Mesothelial cell of epicardium (in vitro differentiated cells): ENCODE data around the gene PISD. TPM values are rescaled to one million over a fixed set of nuclear protein-coding genes. Genes with fewer than 3 reads are reported as not detected.
A peak's percentile ranks its signal among the peaks of the same experiment; 100 is the strongest.
"Not testable (repeated sequence)": the region's sequence is repeated elsewhere in the genome, so short reads cannot be mapped to it uniquely, and the experiment has no call there.

Experiments used
- DNase-seq, 2 experiments: peaks; one replicate each; pipeline ENCODE4 v3.0.0; 2021; ENCODE audit warnings: low spot score in 2 of 2; ENCODE audit not compliant: unreplicated experiment in 2 of 2
- H3K27ac Mint-ChIP-seq: 2 replicates; pipeline ENCODE4 v1.8.0; 2021; ENCODE audit warnings: mixed read lengths
- H3K27me3 Mint-ChIP-seq: 2 replicates; pipeline ENCODE4 v1.8.0; 2021; ENCODE audit warnings: low read depth, mixed read lengths
- H3K36me3 Mint-ChIP-seq: 2 replicates; pipeline ENCODE4 v1.8.0; 2021; ENCODE audit warnings: mixed read lengths
- H3K4me1 Mint-ChIP-seq: 2 replicates; pipeline ENCODE4 v1.8.0; 2021; ENCODE audit warnings: mixed read lengths
- H3K4me3 Mint-ChIP-seq: 2 replicates; pipeline ENCODE4 v1.8.0; 2021; ENCODE audit warnings: mild to moderate bottlenecking, moderate library complexity, mixed read lengths
- H3K9me3 Mint-ChIP-seq: 2 replicates; pipeline ENCODE4 v1.8.0; 2021; ENCODE audit warnings: mixed read lengths
- CTCF ChIP-seq: fragments of 200-600 bp; sonication (generic); IDR thresholded peaks from one replicate; pipeline ENCODE4 v1.5.0; 2021; ENCODE audit warnings: antibody characterized with exemption; ENCODE audit not compliant: unreplicated experiment
- total RNA-seq: library from RNA; stranded (reverse); gene quantifications from 3 replicates; pipeline ENCODE4 v1.2.1, GENCODE V29; 2021

PISD gene
- total RNA-seq, 1 donor from 2014 or later = 40.4 TPM

- Mint-ChIP-seq H3K27ac (no peak overlapping the region), H3K4me1 (peaks cover 2% of the 10 kb centered on the region)
- DNase-seq = no peak
These were observed 16.7 kb upstream of the PISD start for GRCh38 chr22:31678748-31679147.

GRCh38 chr22:31676700-31677099 lies 14.7 kb upstream of the PISD start:
- H3K4me3 Mint-ChIP-seq = peak overlapping the region; percentile 69
- peak; percentile 63 to 82 for DNase-seq
- peak overlapping the region; percentile 82 for H3K27ac Mint-ChIP-seq
- H3K36me3 Mint-ChIP-seq = no peaks in the 10 kb centered on the region
- peaks cover 2% of the 10 kb centered on the region for H3K4me1 Mint-ChIP-seq
- TF ChIP-seq CTCF = no peak
- no peaks in the 10 kb centered on the region for H3K9me3 Mint-ChIP-seq
- H3K27me3 Mint-ChIP-seq = no peaks in the 10 kb centered on the region

More at GRCh38 chr22:31678748-31679147, 16.7 kb upstream of the PISD start:
- no peak for TF ChIP-seq CTCF
- Mint-ChIP-seq H3K4me3 (no peak overlapping the region), H3K36me3 (peaks cover 4% of the 10 kb centered on the region), H3K27me3 (no peaks in the 10 kb centered on the region), H3K9me3 (no peaks in the 10 kb centered on the region)

- not testable (repeated sequence) for H3K4me1 Mint-ChIP-seq, H3K27me3 Mint-ChIP-seq, DNase-seq, H3K36me3 Mint-ChIP-seq, H3K9me3 Mint-ChIP-seq, H3K27ac Mint-ChIP-seq, H3K4me3 Mint-ChIP-seq
These were observed 12.2 kb upstream of the PISD start for GRCh38 chr22:31674219-31674618.

- H3K27ac Mint-ChIP-seq, H3K27me3 Mint-ChIP-seq, DNase-seq, H3K36me3 Mint-ChIP-seq, H3K9me3 Mint-ChIP-seq, H3K4me3 Mint-ChIP-seq, H3K4me1 Mint-ChIP-seq: not testable (repeated sequence)
These were observed 6.8 kb upstream of the PISD start for GRCh38 chr22:31668849-31669248.

GRCh38 chr22:31662668-31663037 lies 638 bp upstream of the PISD start:
- Mint-ChIP-seq H3K27ac (peak overlapping the region; percentile 95), H3K36me3 (no peaks in the 10 kb centered on the region), H3K27me3 (peaks cover 6% of the 10 kb centered on the region), H3K4me3 (peak overlapping the region; percentile 94), H3K9me3 (no peaks in the 10 kb centered on the region), H3K4me1 (peaks cover 18% of the 10 kb centered on the region)
- no peak for TF ChIP-seq CTCF
- no peak for DNase-seq

GRCh38 chr22:31660860-31661341 lies 1.1 kb downstream of the PISD start:
- peak overlapping the region; percentile 94 for H3K4me3 Mint-ChIP-seq
- peak overlapping the region; percentile 95 for H3K27ac Mint-ChIP-seq
- not testable (repeated sequence) for DNase-seq, H3K9me3 Mint-ChIP-seq, H3K36me3 Mint-ChIP-seq, H3K27me3 Mint-ChIP-seq
- H3K4me1 Mint-ChIP-seq = peaks cover 18% of the 10 kb centered on the region

GRCh38 chr22:31659246-31659645 lies 2.8 kb downstream of the PISD start:
- H3K4me1 Mint-ChIP-seq = peaks cover 18% of the 10 kb centered on the region
- no peak for TF ChIP-seq CTCF

More at GRCh38 chr22:31659246-31659645, 2.8 kb downstream of the PISD start:
- H3K36me3 Mint-ChIP-seq = no peaks in the 10 kb centered on the region
- peaks cover under 1% of the 10 kb centered on the region for H3K27me3 Mint-ChIP-seq
- H3K4me3 Mint-ChIP-seq = no peak overlapping the region
- H3K9me3 Mint-ChIP-seq = no peaks in the 10 kb centered on the region
- DNase-seq = no peak
- H3K27ac Mint-ChIP-seq = no peak overlapping the region
